Gastroesophageal sphincter (tissue), 4 donors: ENCODE data around the gene AAR2. TPM values are rescaled to one million over a fixed set of nuclear protein-coding genes. Genes with fewer than 3 reads are reported as not detected.
A peak's percentile ranks its signal among the peaks of the same experiment; 100 is the strongest.

Experiments
- ATAC-seq: fragments of 150-250 bp; one replicate; pipeline ENCODE4 v1.9.1; 2016; ENCODE audit warnings: mild to moderate bottlenecking, moderate library complexity
- H3K27ac ChIP-seq, 4 donors: fragments of 200-600 bp; sonication (generic) in 3 of 4; 1 replicate in 3 of 4; 2 replicates in 1 of 4; pipeline ENCODE4 v1.5.1; 2016 to 2019
- H3K27me3 ChIP-seq: fragments of 200-600 bp; sonication (generic); one replicate; pipeline ENCODE4 v1.5.1; 2019
- H3K36me3 ChIP-seq, 2 donors: fragments of 200-600 bp; sonication (generic); one replicate each; pipeline ENCODE4 v1.5.1; 2019; ENCODE audit warnings: control low read depth in 1 of 2
- H3K4me1 ChIP-seq, 3 donors: fragments of 200-600 bp; sonication (generic); 1 replicate in 2 of 3; 2 replicates in 1 of 3; pipeline ENCODE4 v1.5.1; 2016 to 2019; ENCODE audit warnings: control low read depth in 2 of 3
- H3K4me3 ChIP-seq, 2 donors: fragments of 200-600 bp; sonication (generic); one replicate each; pipeline ENCODE4 v1.5.1; 2019; ENCODE audit warnings: mild to moderate bottlenecking in 1 of 2, moderate library complexity in 1 of 2
- H3K9me3 ChIP-seq, 3 donors: fragments of 200-600 bp; sonication (generic); one replicate each; pipeline ENCODE4 v1.5.1; 2017 to 2019; ENCODE audit warnings: control low read depth in 2 of 3
- CTCF ChIP-seq, 4 experiments: fragments of 200-600 bp in 2 of 4; fragments of 450-650 bp in 2 of 4; sonication (generic) in 1 of 4; IDR thresholded peaks; one replicate each; pipeline ENCODE4 v1.5.1; 2017 to 2019; ENCODE audit warnings: antibody characterized with exemption in 4 of 4, mild to moderate bottlenecking in 2 of 4, moderate library complexity in 2 of 4
- EP300 ChIP-seq: sonication (generic); formaldehyde crosslinking; IDR thresholded peaks from one replicate; pipeline ENCODE4 v1.6.1; 2017; ENCODE audit warnings: antibody characterized with exemption, mild to moderate bottlenecking
- POLR2A ChIP-seq, 2 donors: fragments of 450-650 bp; IDR thresholded peaks; one replicate each; pipeline ENCODE4 v1.6.1; 2017; ENCODE audit warnings: antibody characterized with exemption in 2 of 2, mild to moderate bottlenecking in 2 of 2, moderate library complexity in 1 of 2
- POLR2AphosphoS5 ChIP-seq: sonication (generic); formaldehyde crosslinking; IDR thresholded peaks from one replicate; pipeline ENCODE4 v1.6.1; 2017; ENCODE audit warnings: antibody characterized with exemption
- WGBS, 2 donors: methylation state at CpG; one replicate each; pipeline ENCODE4 v1.1.5; 2018; ENCODE audit warnings: low coverage in 1 of 2; 5-methylcytosine and 5-hydroxymethylcytosine counted together
- total RNA-seq, 4 donors: library from RNA; depleted of rRNA; stranded (reverse); fragments of >200 nt; gene quantifications; one replicate each; pipeline ENCODE4 v1.1.0, GENCODE V29; 2016

Gene AAR2
- total RNA-seq, 4 donors from 2014 or later, result 37.4 to 48.5 (median 38.9) TPM

- H3K4me1 ChIP-seq, result no peaks in the 10 kb centered on the region
- H3K27me3 ChIP-seq, result no peaks in the 10 kb centered on the region
- 45 to 60% methylated on average over 3 to 7 of the region's 16 CpGs for WGBS, 2 donors
- H3K36me3 ChIP-seq, result peaks cover 0 to 29% of the 10 kb centered on the region in 2 donors
- TF ChIP-seq POLR2AphosphoS5, result no peak
- TF ChIP-seq CTCF (IDR thresholded peaks at IDR 0.05), result no peak
- TF ChIP-seq EP300, result no peak
- TF ChIP-seq POLR2A (IDR thresholded peaks at IDR 0.05), result no peak
- H3K9me3 ChIP-seq, result no peaks in the 10 kb centered on the region
- H3K27ac ChIP-seq, result no peak overlapping the region
- ATAC-seq, result no peak
- no peak overlapping the region for H3K4me3 ChIP-seq
Observed at GRCh38 chr20:36259177-36260061, 23.1 kb downstream of the AAR2 start.

- TF ChIP-seq POLR2AphosphoS5, result no peak
- no peak for TF ChIP-seq POLR2A (IDR thresholded peaks at IDR 0.05)
- H3K9me3 ChIP-seq, result no peaks in the 10 kb centered on the region
- H3K4me3 ChIP-seq, result no peak overlapping the region
- H3K4me1 ChIP-seq, result no peaks in the 10 kb centered on the region
- peaks cover 0 to 22% of the 10 kb centered on the region in 2 donors for H3K36me3 ChIP-seq
- no peak for ATAC-seq
- no peak overlapping the region for H3K27ac ChIP-seq
- no peaks in the 10 kb centered on the region for H3K27me3 ChIP-seq
- 48 to 68% methylated on average over 3 to 4 of the region's 7 CpGs for WGBS, 2 donors
Observed at GRCh38 chr20:36260316-36260715, 24.0 kb downstream of the AAR2 start.

- no peak overlapping the region for H3K27ac ChIP-seq
- no peaks in the 10 kb centered on the region for H3K4me1 ChIP-seq
- no peaks in the 10 kb centered on the region for H3K27me3 ChIP-seq
- H3K9me3 ChIP-seq, result no peaks in the 10 kb centered on the region
- H3K4me3 ChIP-seq, result no peak overlapping the region
- peaks cover 0 to 10% of the 10 kb centered on the region in 2 donors for H3K36me3 ChIP-seq
- 73 to 100% methylated on average over 1 to 9 of the region's 12 CpGs for WGBS, 2 donors
- TF ChIP-seq POLR2A (IDR thresholded peaks at IDR 0.05) (peak in 1 of 2 donors; percentile 13), POLR2AphosphoS5 (no peak)
- no peak for ATAC-seq
Observed at GRCh38 chr20:36261389-36262105, 25.3 kb downstream of the AAR2 start.

- 94% methylated on average over 5 of the region's 12 CpGs; no CpG with 5 or more reads in 1 of the 2 donors for WGBS, 2 donors
- Histone ChIP-seq H3K36me3 (peaks cover 0 to 1% of the 10 kb centered on the region in 2 donors), H3K27me3 (no peaks in the 10 kb centered on the region), H3K9me3 (no peaks in the 10 kb centered on the region), H3K4me1 (no peaks in the 10 kb centered on the region), H3K4me3 (no peak overlapping the region), H3K27ac (no peak overlapping the region)
- TF ChIP-seq CTCF (IDR thresholded peaks at IDR 0.05), result no peak
- no peak for TF ChIP-seq POLR2AphosphoS5
- no peak for ATAC-seq
Observed at GRCh38 chr20:36262440-36262839, 26.2 kb downstream of the AAR2 start.

GRCh38 chr20:36264426-36265246 lies 28.4 kb downstream of the AAR2 start:
- H3K27ac ChIP-seq, result no peak overlapping the region
- 83 to 100% methylated on average over 3 to 14 of the region's 20 CpGs for WGBS, 2 donors
- TF ChIP-seq POLR2AphosphoS5 (no peak), CTCF (IDR thresholded peaks at IDR 0.05) (no peak), POLR2A (IDR thresholded peaks at IDR 0.05) (no peak), EP300 (no peak)
- no peaks in the 10 kb centered on the region for H3K27me3 ChIP-seq
- H3K4me1 ChIP-seq, result no peaks in the 10 kb centered on the region
- H3K36me3 ChIP-seq, result no peaks in the 10 kb centered on the region
- ATAC-seq, result no peak
- no peak overlapping the region for H3K4me3 ChIP-seq
- H3K9me3 ChIP-seq, result no peaks in the 10 kb centered on the region
